IgD-negative memory B cell (primary cell): ENCODE data around the gene NHEJ1. TPM values are rescaled to one million over a fixed set of nuclear protein-coding genes. Genes with fewer than 3 reads are reported as not detected.

Experiments
- H3K27ac Mint-ChIP-seq, 3 donors: one replicate each; pipeline ENCODE4 v1.8.0; 2020 to 2022; ENCODE audit warnings: mild to moderate bottlenecking in 3 of 3, mixed read lengths in 3 of 3, moderate library complexity in 1 of 3
- H3K27me3 Mint-ChIP-seq: one replicate; pipeline ENCODE4 v1.8.0; 2021; ENCODE audit warnings: mixed read lengths
- H3K36me3 Mint-ChIP-seq: one replicate; pipeline ENCODE4 v1.8.0; 2020; ENCODE audit warnings: mild to moderate bottlenecking, mixed read lengths
- H3K4me1 Mint-ChIP-seq, 3 donors: one replicate each; pipeline ENCODE4 v1.8.0; 2020 to 2022; ENCODE audit warnings: mixed read lengths in 3 of 3, mild to moderate bottlenecking in 1 of 3
- H3K4me3 Mint-ChIP-seq, 4 donors: one replicate each; pipeline ENCODE4 v1.8.0; 2020 to 2022; ENCODE audit warnings: mild to moderate bottlenecking in 4 of 4, mixed read lengths in 4 of 4, moderate library complexity in 3 of 4
- H3K9me3 Mint-ChIP-seq, 3 donors: one replicate each; pipeline ENCODE4 v1.8.0; 2020 to 2021; ENCODE audit warnings: mixed read lengths in 3 of 3, mild to moderate bottlenecking in 1 of 3
- polyA plus RNA-seq: library from polyadenylated mRNA; unstranded; fragments of 300-500 nt; fragmentation: Illumina TruSeq; gene quantifications from one replicate; pipeline ENCODE4 v1.2.3, GENCODE V29; 2021

The NHEJ1 gene
- polyA plus RNA-seq, 1 donor from 2014 or later = 22.9 TPM

- no peak overlapping the region for H3K27ac Mint-ChIP-seq
- H3K27me3 Mint-ChIP-seq = peaks cover 15% of the 10 kb centered on the region
- peaks cover 2% of the 10 kb centered on the region for H3K36me3 Mint-ChIP-seq
- H3K4me3 Mint-ChIP-seq = no peak overlapping the region
- no peaks in the 10 kb centered on the region for H3K4me1 Mint-ChIP-seq
- peaks cover 0 to 5% (median 0%) of the 10 kb centered on the region in 3 donors for H3K9me3 Mint-ChIP-seq
Observed at GRCh38 chr2:219035942-219036341, 124.7 kb downstream of the NHEJ1 start.

- H3K4me1 Mint-ChIP-seq = no peaks in the 10 kb centered on the region
- no peak overlapping the region for H3K27ac Mint-ChIP-seq
- peaks cover 10% of the 10 kb centered on the region for H3K27me3 Mint-ChIP-seq
- H3K36me3 Mint-ChIP-seq = peaks cover 2% of the 10 kb centered on the region
- H3K9me3 Mint-ChIP-seq = peaks cover 0 to 5% (median 0%) of the 10 kb centered on the region in 3 donors
- H3K4me3 Mint-ChIP-seq = no peak overlapping the region
Observed at GRCh38 chr2:219034823-219035222, 125.8 kb downstream of the NHEJ1 start.

GRCh38 chr2:219032051-219032745 lies 128.4 kb downstream of the NHEJ1 start:
- Mint-ChIP-seq H3K4me3 (no peak overlapping the region), H3K27me3 (peaks cover 8% of the 10 kb centered on the region), H3K9me3 (peaks cover 0 to 2% (median 0%) of the 10 kb centered on the region in 3 donors), H3K4me1 (no peaks in the 10 kb centered on the region), H3K27ac (no peak overlapping the region), H3K36me3 (no peaks in the 10 kb centered on the region)

GRCh38 chr2:219031005-219031738 lies 129.4 kb downstream of the NHEJ1 start:
- Mint-ChIP-seq H3K27ac (no peak overlapping the region), H3K36me3 (no peaks in the 10 kb centered on the region), H3K9me3 (peaks cover 0 to 2% (median 0%) of the 10 kb centered on the region in 3 donors), H3K27me3 (peaks cover 8% of the 10 kb centered on the region), H3K4me1 (no peaks in the 10 kb centered on the region), H3K4me3 (no peak overlapping the region)

- Mint-ChIP-seq H3K9me3 (no peaks in the 10 kb centered on the region), H3K4me1 (no peaks in the 10 kb centered on the region), H3K36me3 (no peaks in the 10 kb centered on the region), H3K27me3 (peaks cover 8% of the 10 kb centered on the region), H3K27ac (no peak overlapping the region), H3K4me3 (no peak overlapping the region)
Observed at GRCh38 chr2:219030177-219030940, 130.3 kb downstream of the NHEJ1 start.

- H3K27ac Mint-ChIP-seq = no peak overlapping the region
- H3K27me3 Mint-ChIP-seq = peaks cover 8% of the 10 kb centered on the region
- H3K9me3 Mint-ChIP-seq = no peaks in the 10 kb centered on the region
- H3K4me3 Mint-ChIP-seq = no peak overlapping the region
- H3K36me3 Mint-ChIP-seq = no peaks in the 10 kb centered on the region
- no peaks in the 10 kb centered on the region for H3K4me1 Mint-ChIP-seq
Observed at GRCh38 chr2:219029829-219030165, 130.8 kb downstream of the NHEJ1 start.

GRCh38 chr2:219028996-219029828 lies 131.4 kb downstream of the NHEJ1 start:
- Mint-ChIP-seq H3K27ac (no peak overlapping the region), H3K9me3 (no peaks in the 10 kb centered on the region), H3K4me3 (no peak overlapping the region), H3K4me1 (no peaks in the 10 kb centered on the region), H3K36me3 (no peaks in the 10 kb centered on the region), H3K27me3 (peaks cover 5% of the 10 kb centered on the region)

GRCh38 chr2:219028141-219028540 lies 132.5 kb downstream of the NHEJ1 start:
- Mint-ChIP-seq H3K9me3 (no peaks in the 10 kb centered on the region), H3K4me1 (no peaks in the 10 kb centered on the region), H3K27ac (no peak overlapping the region), H3K36me3 (no peaks in the 10 kb centered on the region), H3K4me3 (no peak overlapping the region), H3K27me3 (peaks cover 9% of the 10 kb centered on the region)

- Mint-ChIP-seq H3K4me3 (no peak overlapping the region), H3K27ac (no peak overlapping the region), H3K27me3 (peaks cover 14% of the 10 kb centered on the region), H3K36me3 (no peaks in the 10 kb centered on the region), H3K9me3 (no peaks in the 10 kb centered on the region), H3K4me1 (no peaks in the 10 kb centered on the region)
Observed at GRCh38 chr2:219027511-219028055, 133.0 kb downstream of the NHEJ1 start.

- Mint-ChIP-seq H3K4me1 (no peaks in the 10 kb centered on the region), H3K4me3 (no peak overlapping the region), H3K36me3 (no peaks in the 10 kb centered on the region), H3K27ac (no peak overlapping the region), H3K27me3 (peaks cover 14% of the 10 kb centered on the region), H3K9me3 (no peaks in the 10 kb centered on the region)
Observed at GRCh38 chr2:219026946-219027345, 133.7 kb downstream of the NHEJ1 start.

- Mint-ChIP-seq H3K36me3 (no peaks in the 10 kb centered on the region), H3K9me3 (no peaks in the 10 kb centered on the region), H3K4me3 (no peak overlapping the region), H3K27ac (no peak overlapping the region), H3K27me3 (peaks cover 14% of the 10 kb centered on the region), H3K4me1 (no peaks in the 10 kb centered on the region)
Observed at GRCh38 chr2:219025637-219026585, 134.7 kb downstream of the NHEJ1 start.
